Measurements from ENCODE around the gene FAHD2A. TPM values are rescaled to one million over a fixed set of nuclear protein-coding genes. Genes with fewer than 3 reads are reported as not detected.

FAHD2A gene
- total RNA-seq, 3 donors from 2014 or later, result 19.3 to 50.1 (median 24.3) TPM

- intact Hi-C loops (cut with DNase I; ENCODE audit: low total_unique reads), result no loop called here
- Histone ChIP-seq H3K27me3 (no peaks in the 10 kb centered on the region), H3K27ac (no peak overlapping the region), H3K9me3 (no peaks in the 10 kb centered on the region), H3K4me1 (no peaks in the 10 kb centered on the region), H3K36me3 (no peaks in the 10 kb centered on the region), H3K4me3 (no peak overlapping the region)
- no peak for TF ChIP-seq POLR2A (IDR thresholded peaks at IDR 0.05)
- no peak for TF ChIP-seq POLR2AphosphoS5 (IDR thresholded peaks at IDR 0.05)
- no peak for TF ChIP-seq CTCF (IDR thresholded peaks at IDR 0.05)
- DNase-seq (ENCODE audit: low spot score in 2 of 2), result peak in 1 of 2 donors; percentile 42
Observed at GRCh38 chr2:95359501-95359930, 43.0 kb upstream of the FAHD2A start.

GRCh38 chr2:95361216-95361980, 41.1 kb upstream of the FAHD2A start:
- no peak for TF ChIP-seq POLR2A (IDR thresholded peaks at IDR 0.05)
- TF ChIP-seq POLR2AphosphoS5 (IDR thresholded peaks at IDR 0.05), result no peak
- TF ChIP-seq CTCF (IDR thresholded peaks at IDR 0.05), result no peak
- Histone ChIP-seq H3K27me3 (no peaks in the 10 kb centered on the region), H3K27ac (no peak overlapping the region)

GRCh38 chr2:95362486-95362885, 40.0 kb upstream of the FAHD2A start:
- Histone ChIP-seq H3K27ac (no peak overlapping the region), H3K4me1 (no peaks in the 10 kb centered on the region), H3K9me3 (no peaks in the 10 kb centered on the region), H3K36me3 (no peaks in the 10 kb centered on the region), H3K4me3 (no peak overlapping the region), H3K27me3 (no peaks in the 10 kb centered on the region)
- intact Hi-C loops (cut with DNase I; ENCODE audit: low total_unique reads), result no loop called here
- DNase-seq (ENCODE audit: low spot score in 2 of 2), result peak in 1 of 2 donors; percentile 24
- TF ChIP-seq POLR2AphosphoS5 (IDR thresholded peaks at IDR 0.05) (no peak), POLR2A (IDR thresholded peaks at IDR 0.05) (no peak), CTCF (IDR thresholded peaks at IDR 0.05) (no peak)

More at GRCh38 chr2:95361216-95361980, 41.1 kb upstream of the FAHD2A start:
- Histone ChIP-seq H3K4me3 (no peak overlapping the region), H3K4me1 (no peaks in the 10 kb centered on the region), H3K9me3 (no peaks in the 10 kb centered on the region), H3K36me3 (no peaks in the 10 kb centered on the region)
- intact Hi-C loops (cut with DNase I; ENCODE audit: low total_unique reads), result no loop called here
- peak in 1 of 2 donors; percentile 15 for DNase-seq (ENCODE audit: low spot score in 2 of 2)

- intact Hi-C loops (cut with DNase I; ENCODE audit: low total_unique reads), result no loop called here
- Histone ChIP-seq H3K27ac (no peak overlapping the region), H3K4me3 (no peak overlapping the region), H3K9me3 (peaks cover 0 to 8% of the 10 kb centered on the region in 2 donors), H3K4me1 (no peaks in the 10 kb centered on the region), H3K36me3 (no peaks in the 10 kb centered on the region), H3K27me3 (no peaks in the 10 kb centered on the region)
- TF ChIP-seq POLR2AphosphoS5 (IDR thresholded peaks at IDR 0.05) (no peak), POLR2A (IDR thresholded peaks at IDR 0.05) (no peak), CTCF (IDR thresholded peaks at IDR 0.05) (no peak)
- DNase-seq (ENCODE audit: low spot score in 2 of 2), result peak in 1 of 2 donors; percentile 10
Observed at GRCh38 chr2:95366514-95366913, 36.0 kb upstream of the FAHD2A start.

GRCh38 chr2:95372216-95372829, 30.2 kb upstream of the FAHD2A start:
- intact Hi-C loops (cut with DNase I; ENCODE audit: low total_unique reads), result no loop called here
- TF ChIP-seq POLR2A (IDR thresholded peaks at IDR 0.05) (no peak), POLR2AphosphoS5 (IDR thresholded peaks at IDR 0.05) (no peak), CTCF (IDR thresholded peaks at IDR 0.05) (no peak)
- H3K4me3 ChIP-seq, result no peak overlapping the region
- H3K9me3 ChIP-seq, result peaks cover 0 to 8% of the 10 kb centered on the region in 2 donors
- no peaks in the 10 kb centered on the region for H3K36me3 ChIP-seq
- H3K4me1 ChIP-seq, result no peaks in the 10 kb centered on the region
- H3K27ac ChIP-seq, result no peak overlapping the region
- H3K27me3 ChIP-seq, result no peaks in the 10 kb centered on the region
- DNase-seq (ENCODE audit: low spot score in 2 of 2), result peak in 1 of 2 donors; percentile 19
